ENCODE data around the gene PABPN1L.

Gene PABPN1L

GRCh38 chr16:88866151-88866920 lies at the start of gene PABPN1L:
Gene PABPN1L (minus strand): TSS chr16:88866660. CDS start chr16:88866606, 54 bp downstream.
- in situ Hi-C loops (cut with HindIII; ENCODE audit: low sequenced_read_pairs) = loop anchor here (25.0 kb wide), 1 partner anchor 104 kb away; no protein-coding TSS in a partner anchor

DNA sequence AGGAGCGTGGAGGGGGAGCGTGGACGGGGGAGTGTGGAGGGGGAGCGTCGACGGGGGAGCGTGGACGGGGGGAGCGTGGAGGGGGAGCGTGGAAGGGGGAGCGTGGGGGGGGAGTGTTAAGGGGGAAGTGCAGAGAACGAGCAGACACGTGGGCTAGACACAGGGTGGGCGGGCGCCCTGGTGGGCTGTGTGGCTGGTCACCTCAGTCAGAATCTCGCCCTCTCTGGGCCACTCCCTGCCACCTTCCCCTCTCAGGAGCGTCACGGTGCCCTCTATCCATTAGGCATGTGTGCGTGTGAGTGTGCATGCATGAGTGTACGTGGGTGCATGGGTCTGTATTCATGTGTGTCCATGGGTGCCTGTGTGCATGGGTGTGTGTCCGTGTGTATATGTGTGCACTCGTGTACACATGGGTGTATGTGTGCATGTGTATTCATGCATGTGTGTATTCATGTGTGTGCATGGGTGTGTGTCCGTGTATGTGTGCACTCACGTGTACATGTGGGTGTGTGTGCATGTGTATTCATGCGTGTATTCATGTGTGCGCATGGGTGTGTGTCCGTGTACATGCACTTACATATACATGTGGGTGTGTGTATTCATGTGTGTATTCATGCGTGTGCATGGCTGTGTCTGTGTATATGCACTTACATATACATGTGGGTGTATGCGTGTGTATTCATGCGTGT lies 49.3 kb upstream of the PABPN1L start:
- in situ Hi-C loops (cut with HindIII; ENCODE audit: low sequenced_read_pairs) = no loop called here

DNA sequence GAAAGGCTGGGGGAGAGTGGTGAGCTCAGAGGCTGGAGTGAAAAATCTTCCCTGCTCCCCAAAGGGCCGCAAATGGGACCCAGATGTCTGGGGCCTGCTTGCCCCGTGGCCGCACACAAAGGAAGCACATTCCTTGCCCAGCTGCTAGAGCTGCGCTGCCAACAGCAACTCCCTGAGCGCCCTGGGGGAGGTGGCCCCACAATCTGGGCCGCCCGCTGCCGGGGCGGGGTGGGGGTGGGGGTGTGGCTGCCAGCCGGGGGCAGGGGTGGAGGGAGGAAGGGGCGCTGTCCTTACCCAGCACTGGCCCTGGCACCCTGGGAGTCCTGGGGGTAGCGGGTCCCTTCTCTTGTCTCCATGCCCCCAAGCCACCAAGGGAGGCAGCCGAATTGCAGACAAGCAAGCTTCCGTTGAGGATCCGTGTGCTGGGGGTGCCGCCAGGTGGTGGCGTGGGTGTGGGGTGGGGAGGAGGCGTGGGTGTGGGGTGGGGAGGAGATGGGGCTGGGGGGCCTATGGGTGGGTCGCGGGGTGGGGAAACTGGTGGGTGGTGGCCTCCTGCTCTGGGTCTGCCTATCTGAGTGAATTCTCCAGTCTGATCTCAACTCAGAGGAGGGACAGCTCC lies 48.4 kb upstream of the PABPN1L start:
- in situ Hi-C loops (cut with HindIII; ENCODE audit: low sequenced_read_pairs) = no loop called here

DNA sequence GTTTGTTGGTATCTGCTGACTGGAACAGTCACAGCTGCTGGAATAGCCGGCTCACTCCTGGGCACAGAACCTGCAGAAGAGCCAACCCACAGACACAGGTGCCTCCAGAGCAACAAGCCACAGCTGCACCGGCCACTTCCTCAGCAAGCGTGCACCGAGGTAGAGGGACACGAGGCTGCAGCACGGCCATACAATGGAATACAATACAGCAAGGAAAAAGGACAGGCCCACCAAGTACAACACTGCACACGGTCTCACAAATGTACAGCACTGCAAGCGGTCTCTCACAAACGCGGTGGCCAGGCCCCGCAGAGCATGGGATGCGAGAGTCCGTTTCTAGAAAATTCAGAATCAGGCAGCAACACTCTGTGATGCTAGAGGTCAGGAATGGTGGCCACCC lies 47.4 kb upstream of the PABPN1L start:
- in situ Hi-C loops (cut with HindIII; ENCODE audit: low sequenced_read_pairs) = no loop called here

DNA sequence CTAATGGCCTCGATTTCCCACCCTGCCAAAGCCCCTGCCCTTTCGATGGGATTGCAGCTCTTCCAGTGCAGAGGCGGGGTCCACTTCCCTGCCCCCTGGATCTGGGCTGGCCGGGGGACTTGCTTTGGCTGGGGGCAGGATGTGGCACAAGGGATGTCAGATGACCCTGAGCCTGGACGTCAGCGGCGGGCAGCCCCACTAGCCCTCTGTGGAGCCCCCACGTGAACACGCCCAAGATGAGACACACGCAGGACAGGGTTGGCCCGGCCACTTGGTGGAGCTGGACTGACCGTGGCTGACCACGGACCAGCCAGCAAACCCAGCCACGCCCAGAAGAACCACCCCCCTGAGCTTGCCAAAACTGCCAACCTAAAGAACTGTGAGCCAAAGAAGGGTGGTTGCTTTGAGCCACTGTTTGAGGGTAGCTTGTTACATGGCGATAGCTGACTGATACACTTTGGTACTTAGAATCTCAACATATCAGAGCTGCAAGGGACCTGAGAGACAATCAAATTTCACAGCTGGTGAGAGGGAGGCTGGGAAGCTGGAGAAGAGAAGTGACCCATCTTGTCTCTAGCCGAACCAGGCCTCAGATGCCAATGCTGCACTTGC lies 46.6 kb upstream of the PABPN1L start:
- in situ Hi-C loops (cut with HindIII; ENCODE audit: low sequenced_read_pairs) = no loop called here

DNA sequence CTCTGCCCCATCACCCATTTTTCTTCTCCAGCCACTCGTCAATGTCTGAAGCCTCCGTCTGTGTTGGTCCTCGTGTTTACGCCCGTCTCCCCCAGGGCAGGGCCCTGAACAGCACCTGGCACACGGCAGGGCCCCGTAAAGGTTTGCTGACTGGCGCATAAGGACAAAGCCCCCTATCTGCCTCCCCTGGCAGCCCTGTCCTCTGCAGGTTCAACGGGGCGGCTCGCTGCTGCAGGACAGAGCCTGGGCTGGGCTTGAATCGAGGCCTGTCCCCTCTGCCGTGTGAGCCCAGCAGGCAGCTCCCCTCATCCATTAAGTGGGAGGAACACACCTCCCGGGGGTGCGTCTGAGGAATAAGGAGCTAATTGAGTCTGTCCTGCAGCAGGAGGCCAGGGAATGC lies 46.1 kb upstream of the PABPN1L start:
- in situ Hi-C loops (cut with HindIII; ENCODE audit: low sequenced_read_pairs) = no loop called here

- in situ Hi-C loops (cut with HindIII; ENCODE audit: low sequenced_read_pairs) = no loop called here
Measured at GRCh38 chr16:88911946-88912310, 45.5 kb upstream of the PABPN1L start.

- in situ Hi-C loops (cut with HindIII; ENCODE audit: low sequenced_read_pairs) = no loop called here
Measured at GRCh38 chr16:88911136-88911945, 44.9 kb upstream of the PABPN1L start.

GRCh38 chr16:88910284-88911135 lies 44.0 kb upstream of the PABPN1L start:
- in situ Hi-C loops (cut with HindIII; ENCODE audit: low sequenced_read_pairs) = no loop called here

DNA sequence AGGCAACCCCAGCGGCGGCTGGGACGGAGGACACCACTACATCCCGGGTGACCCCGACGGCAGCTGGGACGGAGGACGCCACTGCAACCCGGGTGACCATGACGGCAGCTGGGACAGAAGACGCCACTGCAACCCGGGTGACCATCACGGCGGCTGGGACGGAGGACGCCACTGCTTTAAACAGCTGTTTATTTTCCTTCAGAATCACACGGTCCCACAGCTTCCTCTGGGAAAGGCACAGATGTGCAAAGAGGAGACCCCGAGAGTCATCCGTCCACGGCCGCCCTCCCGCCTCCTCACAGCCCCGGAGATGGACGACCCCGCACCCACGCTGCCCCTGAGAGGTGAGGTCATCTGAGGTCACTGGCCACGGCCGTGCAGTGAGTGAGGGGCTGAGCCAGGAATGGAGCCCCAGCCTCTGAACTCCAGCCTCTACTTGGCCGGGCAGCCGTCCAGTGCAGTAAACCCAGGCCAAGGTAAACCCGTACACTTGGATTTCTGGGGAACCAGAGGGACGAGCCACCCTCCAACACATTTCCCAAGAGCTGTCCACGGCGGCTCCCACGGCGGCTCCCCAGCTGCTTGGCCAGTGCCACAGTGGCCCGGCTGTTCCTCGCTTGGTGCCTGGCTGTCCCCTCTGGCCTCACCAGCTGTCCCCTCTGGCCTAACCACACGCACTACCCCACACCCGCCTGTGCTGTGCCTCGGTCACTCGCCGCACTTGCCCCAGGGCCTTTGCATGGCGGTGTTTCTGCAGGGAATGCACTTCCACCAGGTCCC lies 43.2 kb upstream of the PABPN1L start:
- in situ Hi-C loops (cut with HindIII; ENCODE audit: low sequenced_read_pairs) = no loop called here

GRCh38 chr16:88908307-88908706 lies 41.8 kb upstream of the PABPN1L start:
- in situ Hi-C loops (cut with HindIII; ENCODE audit: low sequenced_read_pairs) = no loop called here

DNA sequence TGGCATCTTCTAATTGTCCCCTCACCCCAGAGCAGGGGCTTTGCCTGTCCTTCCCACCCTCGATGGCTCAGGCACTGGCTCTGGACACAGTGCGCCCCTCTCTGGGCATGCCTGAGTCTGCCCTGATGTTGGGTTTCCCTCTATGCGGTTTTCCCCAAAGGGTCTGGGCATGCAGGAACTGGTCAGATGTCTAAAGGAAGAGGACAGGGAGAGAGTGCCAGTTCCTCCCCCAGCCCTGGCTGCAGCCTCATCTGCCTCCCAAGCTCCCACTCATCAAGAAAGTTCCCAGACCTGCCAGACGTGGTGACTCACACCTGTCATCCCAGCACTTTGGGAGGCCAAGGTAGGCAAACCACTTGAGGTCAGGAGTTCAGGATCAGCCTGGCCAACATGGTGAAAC lies 41.3 kb upstream of the PABPN1L start:
- in situ Hi-C loops (cut with HindIII; ENCODE audit: low sequenced_read_pairs) = no loop called here

GRCh38 chr16:88906535-88907105 lies 40.2 kb upstream of the PABPN1L start:
- in situ Hi-C loops (cut with HindIII; ENCODE audit: low sequenced_read_pairs) = no loop called here

- in situ Hi-C loops (cut with HindIII; ENCODE audit: low sequenced_read_pairs) = no loop called here
Measured at GRCh38 chr16:88906020-88906419, 39.6 kb upstream of the PABPN1L start.

- in situ Hi-C loops (cut with HindIII; ENCODE audit: low sequenced_read_pairs) = no loop called here
Measured at GRCh38 chr16:88905563-88905962, 39.1 kb upstream of the PABPN1L start.

GRCh38 chr16:88904676-88905365 lies 38.4 kb upstream of the PABPN1L start:
- in situ Hi-C loops (cut with HindIII; ENCODE audit: low sequenced_read_pairs) = no loop called here

DNA sequence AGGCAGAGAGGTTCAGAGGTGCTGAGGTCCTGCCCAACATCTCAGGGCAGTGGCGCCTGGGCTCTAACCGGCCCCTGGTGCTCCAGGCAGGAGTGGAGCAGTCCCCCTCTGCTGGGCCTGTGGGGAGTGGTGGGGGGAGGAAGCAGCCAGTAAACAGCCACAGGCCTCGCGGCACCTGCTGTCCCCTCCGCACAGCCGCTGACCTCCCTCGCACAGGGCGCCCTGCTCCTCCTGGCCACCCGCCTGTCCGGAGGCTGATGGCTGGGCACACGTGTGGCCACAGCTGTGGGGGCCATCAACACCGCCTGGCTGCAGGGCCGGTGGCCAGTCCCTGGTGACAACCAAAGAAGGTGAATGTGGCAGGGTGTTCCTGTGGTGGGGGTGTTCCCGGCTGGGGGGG lies 36.8 kb upstream of the PABPN1L start:
- in situ Hi-C loops (cut with HindIII; ENCODE audit: low sequenced_read_pairs) = no loop called here

DNA sequence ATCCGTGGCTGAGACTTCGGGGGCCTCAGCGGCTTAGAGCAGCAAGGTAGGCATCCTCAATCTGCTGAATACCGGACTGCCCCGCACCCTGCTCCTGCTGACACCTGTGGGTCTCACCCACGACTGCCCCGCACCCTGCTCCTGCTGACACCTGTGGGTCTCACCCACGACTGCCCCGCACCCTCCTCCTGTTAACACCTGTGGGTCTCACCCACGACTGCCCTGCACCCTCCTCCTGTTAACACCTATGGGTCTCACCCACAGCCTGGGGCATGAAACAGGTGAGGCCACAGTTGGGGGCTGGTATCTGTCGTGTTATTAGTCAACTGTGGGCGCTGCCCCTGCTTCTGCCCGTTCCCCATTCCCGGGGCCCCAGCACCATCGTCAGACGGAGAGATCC lies 36.3 kb upstream of the PABPN1L start:
- in situ Hi-C loops (cut with HindIII; ENCODE audit: low sequenced_read_pairs) = no loop called here
